Measurements from ENCODE around the gene KLHL5. TPM values are rescaled to one million over a fixed set of nuclear protein-coding genes. Genes with fewer than 3 reads are reported as not detected.

Gene KLHL5
- total and polyA plus RNA-seq, 2 of the 4 experiments (the other 2 are of a cell fraction) = 58.8 to 97.7 TPM

DNA sequence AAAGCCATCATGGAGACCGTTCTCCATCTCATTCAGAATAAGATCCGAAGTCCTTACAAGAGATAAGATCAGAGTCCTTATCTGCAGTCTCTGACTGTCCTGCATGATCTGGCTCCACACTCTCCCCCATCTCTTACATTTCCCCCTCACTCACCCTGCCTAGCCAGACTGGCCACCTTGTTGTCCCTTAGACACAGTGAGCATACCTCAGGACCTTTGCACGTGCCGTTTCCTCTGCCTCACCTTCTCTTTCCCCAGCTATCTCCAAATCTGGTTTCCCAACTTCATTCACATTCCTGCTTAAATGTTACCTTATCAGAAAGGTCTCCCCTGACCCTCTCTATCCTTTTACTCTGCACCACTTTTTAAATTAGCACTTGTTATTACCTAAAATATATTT lies 44.0 kb downstream of the KLHL5 start:
- Histone ChIP-seq H3K4me2 (ENCODE audit: low read depth, low read length) (no peak overlapping the region), H3K4me3 (ENCODE audit: insufficient read depth, low read depth, low read length) (no peak overlapping the region), H2BK20ac (ENCODE audit: low read depth, low read length) (no peak overlapping the region), H3K56ac (ENCODE audit: extremely low read depth, insufficient read depth, low read length) (no peak overlapping the region), H3K4me1 (ENCODE audit: control insufficient read depth, insufficient read depth, low read length) (no peaks in the 10 kb centered on the region), H3K9me3 (ENCODE audit: control insufficient read depth, insufficient read depth, low read length) (no peaks in the 10 kb centered on the region), H2AK9ac (replicated peaks; ENCODE audit: low read depth, low read length, poor library complexity) (no peak overlapping the region), H3K27ac (ENCODE audit: insufficient read depth, low read length) (no peak overlapping the region), H3K36me3 (ENCODE audit: control insufficient read depth, insufficient read depth, low read length) (peaks cover 36% of the 10 kb centered on the region), H3K4ac (ENCODE audit: low read depth, low read length) (no peak overlapping the region), H3K9me1 (ENCODE audit: insufficient read depth, low read length) (peaks cover 3% of the 10 kb centered on the region; the same call in 1 of the 2 replicates), H3K79me1 (ENCODE audit: low read depth in 1 of 2, low read length in 2 of 2) (peaks cover 10 to 19% of the 10 kb centered on the region in 2 experiments; a peak in 3 of 4 replicates), H3K18ac (ENCODE audit: low read depth, low read length) (no peak overlapping the region), H4K5ac (ENCODE audit: low read depth, low read length) (no peak overlapping the region), H3K27me3 (ENCODE audit: control insufficient read depth, insufficient read depth, low read length) (no peaks in the 10 kb centered on the region), H2BK15ac (ENCODE audit: low read depth, low read length) (no peak overlapping the region), H4K20me1 (ENCODE audit: insufficient read depth, low read length) (peaks cover 4% of the 10 kb centered on the region; the same call in 1 of the 2 replicates), H4K91ac (ENCODE audit: insufficient read depth, low read depth, low read length) (no peak overlapping the region), H2AFZ (replicated peaks; ENCODE audit: low read length, poor library complexity) (no peak overlapping the region), H3K9ac (ENCODE audit: low read depth, low read length) (no peak overlapping the region), H4K8ac (ENCODE audit: low read depth in 2 of 2, low read length in 2 of 2) (no peak overlapping the region), H2BK5ac (ENCODE audit: low read depth, low read length, poor library complexity, severe bottlenecking) (no peak overlapping the region), H2AK5ac (ENCODE audit: low read depth, low read length) (no peak overlapping the region), H3K23ac (ENCODE audit: low read depth, low read length) (no peak overlapping the region), H2BK120ac (ENCODE audit: low read depth, low read length) (no peak overlapping the region), H3K14ac (replicated peaks; ENCODE audit: low read depth, low read length) (no peak overlapping the region)
- dilution Hi-C loops (cut with HindIII; ENCODE audit: low sequenced_read_pairs, unreplicated experiment) = no loop called here
- WGBS, 2 experiments (ENCODE audit: extremely low coverage in 2 of 2, insufficient read length in 1 of 2) = 100% methylated on average over 4 of the region's 4 CpGs; no CpG with 5 or more reads in 1 of the 2 experiments
- no TSS peak for BruUV-seq (replicated peaks)
- ATAC-seq (ENCODE audit: low read depth) (no peak), DNase-seq (no peak)
- TF ChIP-seq NFE2L2 (IDR thresholded peaks at IDR 0.05; ENCODE audit: low read depth, low read length) (no peak), RAD21 (IDR thresholded peaks at IDR 0.05; ENCODE audit: low read length) (no peak), SMC3 (IDR thresholded peaks at IDR 0.05; ENCODE audit: low read depth, low read length) (no peak), MAZ (IDR thresholded peaks at IDR 0.05; ENCODE audit: borderline replicate concordance, low read depth, low read length) (no peak), CHD1 (IDR thresholded peaks at IDR 0.05; ENCODE audit: low read depth, low read length) (no peak), MAFK (IDR thresholded peaks at IDR 0.05; ENCODE audit: low read depth, low read length) (no peak), CEBPB (IDR thresholded peaks at IDR 0.05; ENCODE audit: low read depth, low read length) (no peak), FOS (IDR thresholded peaks at IDR 0.05; ENCODE audit: low read depth, low read length) (no peak), POLR2A (IDR thresholded peaks at IDR 0.05; ENCODE audit: low read depth, low read length) (no peak), RCOR1 (IDR thresholded peaks at IDR 0.05; ENCODE audit: insufficient replicate concordance, low read length) (no peak), RFX5 (IDR thresholded peaks at IDR 0.05; ENCODE audit: low read depth, low read length) (no peak), MXI1 (IDR thresholded peaks at IDR 0.05; ENCODE audit: borderline replicate concordance, low read depth, low read length) (no peak)
- TF ChIP-seq, protein P1, sequence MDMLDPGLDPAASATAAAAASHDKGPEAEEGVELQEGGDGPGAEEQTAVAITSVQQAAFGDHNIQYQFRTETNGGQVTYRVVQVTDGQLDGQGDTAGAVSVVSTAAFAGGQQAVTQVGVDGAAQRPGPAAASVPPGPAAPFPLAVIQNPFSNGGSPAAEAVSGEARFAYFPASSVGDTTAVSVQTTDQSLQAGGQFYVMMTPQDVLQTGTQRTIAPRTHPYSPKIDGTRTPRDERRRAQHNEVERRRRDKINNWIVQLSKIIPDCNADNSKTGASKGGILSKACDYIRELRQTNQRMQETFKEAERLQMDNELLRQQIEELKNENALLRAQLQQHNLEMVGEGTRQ (IDR thresholded peaks at IDR 0.05; ENCODE audit: low read depth, low read length) = no peak
- TF ChIP-seq, protein P2, sequence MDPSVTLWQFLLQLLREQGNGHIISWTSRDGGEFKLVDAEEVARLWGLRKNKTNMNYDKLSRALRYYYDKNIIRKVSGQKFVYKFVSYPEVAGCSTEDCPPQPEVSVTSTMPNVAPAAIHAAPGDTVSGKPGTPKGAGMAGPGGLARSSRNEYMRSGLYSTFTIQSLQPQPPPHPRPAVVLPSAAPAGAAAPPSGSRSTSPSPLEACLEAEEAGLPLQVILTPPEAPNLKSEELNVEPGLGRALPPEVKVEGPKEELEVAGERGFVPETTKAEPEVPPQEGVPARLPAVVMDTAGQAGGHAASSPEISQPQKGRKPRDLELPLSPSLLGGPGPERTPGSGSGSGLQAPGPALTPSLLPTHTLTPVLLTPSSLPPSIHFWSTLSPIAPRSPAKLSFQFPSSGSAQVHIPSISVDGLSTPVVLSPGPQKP (IDR thresholded peaks at IDR 0.05; ENCODE audit: borderline replicate concordance, low read depth, low read length) = no peak
- TF ChIP-seq, protein P3, sequence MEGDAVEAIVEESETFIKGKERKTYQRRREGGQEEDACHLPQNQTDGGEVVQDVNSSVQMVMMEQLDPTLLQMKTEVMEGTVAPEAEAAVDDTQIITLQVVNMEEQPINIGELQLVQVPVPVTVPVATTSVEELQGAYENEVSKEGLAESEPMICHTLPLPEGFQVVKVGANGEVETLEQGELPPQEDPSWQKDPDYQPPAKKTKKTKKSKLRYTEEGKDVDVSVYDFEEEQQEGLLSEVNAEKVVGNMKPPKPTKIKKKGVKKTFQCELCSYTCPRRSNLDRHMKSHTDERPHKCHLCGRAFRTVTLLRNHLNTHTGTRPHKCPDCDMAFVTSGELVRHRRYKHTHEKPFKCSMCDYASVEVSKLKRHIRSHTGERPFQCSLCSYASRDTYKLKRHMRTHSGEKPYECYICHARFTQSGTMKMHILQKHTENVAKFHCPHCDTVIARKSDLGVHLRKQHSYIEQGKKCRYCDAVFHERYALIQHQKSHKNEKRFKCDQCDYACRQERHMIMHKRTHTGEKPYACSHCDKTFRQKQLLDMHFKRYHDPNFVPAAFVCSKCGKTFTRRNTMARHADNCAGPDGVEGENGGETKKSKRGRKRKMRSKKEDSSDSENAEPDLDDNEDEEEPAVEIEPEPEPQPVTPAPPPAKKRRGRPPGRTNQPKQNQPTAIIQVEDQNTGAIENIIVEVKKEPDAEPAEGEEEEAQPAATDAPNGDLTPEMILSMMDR (conservative IDR thresholded peaks at IDR 0.05; ENCODE audit: low read depth, low read length) = no peak
- in situ Hi-C loops (cut with MboI; ENCODE audit: low sequenced_read_pairs) = no loop called here
- intact Hi-C loops (cut with micrococcal nuclease) = no loop called here
- CTCF ChIA-PET = no interaction called here
- POLR2A ChIA-PET (ENCODE audit: unreplicated experiment) = no interaction called here

Data from IMR-90 (cell line).